Measurements from ENCODE around the gene KRTAP10-2.
"Not testable (repeated sequence)": the region's sequence is repeated elsewhere in the genome, so short reads cannot be mapped to it uniquely, and the experiment has no call there.

KRTAP10-2 gene, protein sequence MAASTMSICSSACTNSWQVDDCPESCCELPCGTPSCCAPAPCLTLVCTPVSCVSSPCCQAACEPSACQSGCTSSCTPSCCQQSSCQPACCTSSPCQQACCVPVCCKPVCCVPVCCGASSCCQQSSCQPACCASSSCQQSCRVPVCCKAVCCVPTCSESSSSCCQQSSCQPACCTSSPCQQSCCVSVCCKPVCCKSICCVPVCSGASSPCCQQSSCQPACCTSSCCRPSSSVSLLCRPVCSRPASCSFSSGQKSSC

DNA sequence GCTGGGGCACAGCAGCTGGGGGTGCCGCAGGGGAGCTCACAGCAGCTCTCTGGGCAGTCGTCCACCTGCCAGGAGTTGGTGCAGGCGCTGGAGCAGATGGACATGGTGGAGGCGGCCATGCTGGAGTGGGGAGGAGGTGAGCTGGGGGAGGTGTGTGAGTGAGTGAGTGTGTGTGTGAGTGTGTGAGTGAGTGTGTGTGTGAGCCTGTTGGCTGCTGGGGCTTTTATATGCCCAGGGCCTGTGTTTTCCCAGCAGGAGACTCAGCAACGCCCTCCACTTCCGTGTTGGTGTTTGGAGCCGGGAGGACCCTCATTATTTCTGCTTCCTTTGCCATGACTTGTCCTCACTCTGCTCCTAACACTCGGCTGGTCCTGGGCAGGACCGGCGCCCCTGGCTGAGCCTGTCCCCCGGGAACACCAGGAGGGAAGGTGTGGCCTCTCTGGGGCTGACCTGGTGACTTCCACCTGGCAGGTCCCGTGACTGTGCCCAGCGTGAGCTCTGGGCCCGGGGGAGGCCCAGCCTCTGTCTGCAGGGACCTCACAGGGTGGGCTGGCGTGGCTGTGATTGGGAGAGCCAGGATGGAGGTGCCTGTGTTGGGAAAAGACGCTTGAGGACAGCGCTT lies at the start of gene KRTAP10-2:
Gene KRTAP10-2 (minus strand): TSS at position 166 of the 622 bp plus-strand sequence. CDS start 47 bp downstream, at position 119.
- no peak for DNase-seq

DNA sequence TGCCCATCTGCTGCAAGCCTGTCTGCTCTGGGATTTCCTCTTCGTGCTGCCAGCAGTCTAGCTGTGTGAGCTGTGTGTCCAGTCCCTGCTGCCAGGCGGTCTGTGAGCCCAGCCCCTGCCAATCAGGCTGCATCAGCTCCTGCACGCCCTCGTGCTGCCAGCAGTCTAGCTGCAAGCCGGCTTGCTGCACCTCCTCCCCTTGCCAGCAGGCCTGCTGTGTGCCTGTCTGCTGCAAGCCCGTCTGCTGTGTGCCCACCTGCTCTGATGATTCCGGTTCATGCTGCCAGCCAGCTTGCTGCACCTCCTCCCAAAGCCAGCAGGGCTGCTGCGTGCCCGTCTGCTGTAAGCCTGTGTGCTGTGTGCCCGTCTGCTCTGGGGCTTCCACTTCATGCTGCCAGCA lies 49.8 kb upstream of the KRTAP10-2 start:
- not testable (repeated sequence) for DNase-seq

GRCh38 chr21:44600118-44600978 lies 49.0 kb upstream of the KRTAP10-2 start, which contains the start of gene KRTAP10-7:
Gene KRTAP10-7, plus strand, starts transcription at chr21:44600597. Its CDS starts 25 bp downstream, at chr21:44600622.
- not testable (repeated sequence) for DNase-seq

- no peak for DNase-seq
These were observed 48.1 kb upstream of the KRTAP10-2 start for GRCh38 chr21:44599264-44600029.

GRCh38 chr21:44598061-44598460 lies 46.8 kb upstream of the KRTAP10-2 start:
- no peak for DNase-seq

GRCh38 chr21:44596068-44596725 lies 44.9 kb upstream of the KRTAP10-2 start:
- DNase-seq, result no peak

GRCh38 chr21:44595524-44595923 lies 44.2 kb upstream of the KRTAP10-2 start:
- no peak for DNase-seq

DNA sequence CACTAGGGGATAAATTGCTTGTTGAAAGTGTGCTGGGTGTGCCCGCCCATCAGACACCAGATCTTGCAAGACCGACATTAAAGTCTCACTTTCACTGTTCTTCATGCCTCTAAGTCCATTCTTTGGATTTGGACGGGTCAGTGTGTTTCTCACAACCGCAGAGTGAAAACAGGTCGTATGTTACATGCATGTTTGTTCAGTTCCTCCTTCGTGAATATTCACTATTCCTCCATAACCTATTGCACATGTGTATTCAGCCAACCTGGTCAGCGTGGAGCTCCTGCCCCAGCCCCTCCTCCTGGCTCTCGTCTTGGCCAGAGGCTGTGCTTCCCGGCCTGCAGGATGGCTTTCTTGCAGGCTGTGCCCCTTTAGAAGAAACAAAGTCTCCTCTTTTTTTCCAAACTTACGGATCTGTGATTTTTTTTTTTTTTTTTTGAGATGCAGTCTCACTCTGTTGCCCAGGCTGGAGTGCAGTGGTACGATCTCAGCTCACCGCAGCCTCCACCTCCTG lies 43.2 kb upstream of the KRTAP10-2 start:
- DNase-seq, result no peak

DNA sequence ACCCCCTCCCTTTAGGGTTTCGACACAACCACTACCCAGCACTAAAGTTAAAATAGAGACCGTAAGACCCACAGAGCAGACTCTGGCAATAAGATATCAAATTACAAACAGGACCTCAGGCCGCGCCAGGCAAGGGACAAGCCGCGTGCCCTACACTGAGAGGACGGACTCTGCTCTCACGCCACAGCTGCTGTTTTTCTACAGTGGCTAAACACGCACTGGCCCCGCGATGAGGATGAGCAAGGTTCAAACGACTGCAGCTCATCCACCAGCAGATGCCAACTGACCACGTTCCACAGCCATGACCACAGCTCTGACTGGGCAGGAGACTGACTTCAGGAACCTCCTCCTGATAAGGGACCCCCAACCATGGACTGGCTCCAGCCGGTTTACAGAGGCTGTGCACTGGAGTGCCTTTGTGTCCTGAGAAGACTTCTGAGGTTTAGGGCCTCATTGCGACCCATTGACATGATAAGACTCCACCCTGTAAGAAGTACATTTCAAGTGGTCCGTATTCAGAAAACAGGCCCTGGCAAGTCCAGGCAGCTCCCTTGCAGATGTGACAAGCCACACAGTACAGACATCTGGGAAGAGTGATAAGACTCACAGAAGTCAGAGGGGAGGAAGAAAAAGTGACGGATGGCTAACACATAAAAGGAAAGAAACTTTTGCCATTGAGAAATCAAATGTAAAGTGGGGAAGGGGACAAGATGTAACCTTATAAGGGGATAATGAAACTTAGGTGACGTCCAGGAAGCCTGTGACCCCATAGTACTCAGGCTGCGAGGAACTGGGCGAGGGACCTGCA lies 42.5 kb upstream of the KRTAP10-2 start:
- no peak for DNase-seq

GRCh38 chr21:44592446-44593311 lies 41.4 kb upstream of the KRTAP10-2 start, which contains the start of gene KRTAP10-6:
Gene KRTAP10-6, minus strand, starts transcription at chr21:44592505. Its CDS starts 21 bp downstream, at chr21:44592484.
- no peak for DNase-seq

- not testable (repeated sequence) for DNase-seq
These were observed 40.5 kb upstream of the KRTAP10-2 start for GRCh38 chr21:44591801-44592130.

DNA sequence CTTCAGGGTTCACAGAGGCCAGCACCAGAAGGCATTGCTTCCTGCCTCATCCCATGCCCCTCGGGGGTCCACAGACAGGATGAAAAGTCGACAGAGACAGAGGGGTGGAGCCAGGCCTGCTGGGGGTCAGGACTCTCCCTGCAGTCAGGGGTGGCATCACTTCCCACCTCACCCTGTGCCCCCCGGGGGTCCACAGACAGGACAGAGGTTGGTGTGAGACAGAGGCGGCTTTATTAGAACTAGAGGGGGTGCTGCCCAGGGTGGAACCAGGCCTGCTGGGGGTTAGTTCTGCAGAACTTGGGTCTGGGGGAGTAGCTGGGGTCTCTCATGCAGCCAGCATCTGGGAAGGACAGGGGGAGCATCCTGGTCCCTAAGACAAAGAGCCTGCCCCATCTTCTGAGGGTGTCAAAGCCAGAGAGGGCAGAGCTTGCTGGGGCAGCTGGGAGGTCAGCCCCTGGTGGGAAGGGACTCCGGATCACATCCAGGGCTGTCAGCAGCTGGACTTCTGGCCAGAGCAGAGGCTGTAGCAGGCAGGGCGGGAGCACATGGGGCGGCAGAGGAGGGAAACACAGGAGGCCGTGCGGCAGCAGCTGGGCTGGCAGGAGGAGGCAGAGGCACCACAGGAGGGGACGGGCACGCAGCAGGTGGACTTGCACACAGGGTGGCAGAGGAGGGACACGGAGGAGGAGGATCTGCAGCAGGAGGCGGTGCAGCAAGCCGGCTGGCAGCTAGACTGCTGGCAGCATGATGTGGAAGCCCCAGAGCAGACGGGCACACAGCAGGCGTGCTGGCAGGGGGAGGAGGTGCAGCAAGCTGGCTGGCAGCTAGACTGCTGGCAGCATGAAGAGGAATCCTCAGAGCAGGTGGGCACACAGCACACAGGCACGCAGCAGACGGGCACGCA lies 39.8 kb upstream of the KRTAP10-2 start:
- DNase-seq, result not testable (repeated sequence)

DNA sequence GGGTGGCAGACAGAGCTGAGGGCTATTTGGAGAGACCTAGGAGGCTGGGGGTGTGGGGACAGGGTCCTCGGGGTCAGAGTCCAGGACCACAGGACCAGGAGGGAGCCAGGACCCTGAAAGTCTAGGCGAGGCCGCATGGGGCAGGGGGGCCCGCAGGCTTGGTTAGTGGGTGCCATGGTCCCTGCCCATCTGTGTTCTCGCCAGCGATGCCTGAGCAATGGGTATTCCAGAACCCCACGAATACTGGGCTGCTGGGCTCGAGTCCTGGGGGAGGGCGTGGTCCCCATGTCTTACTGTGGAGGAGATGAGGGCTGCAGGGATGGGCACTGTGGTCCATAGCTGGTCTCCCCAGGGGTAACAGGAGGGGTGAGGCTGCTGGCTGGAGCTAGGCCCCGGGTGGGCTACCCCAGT lies 39.0 kb upstream of the KRTAP10-2 start:
- DNase-seq, result no peak

DNA sequence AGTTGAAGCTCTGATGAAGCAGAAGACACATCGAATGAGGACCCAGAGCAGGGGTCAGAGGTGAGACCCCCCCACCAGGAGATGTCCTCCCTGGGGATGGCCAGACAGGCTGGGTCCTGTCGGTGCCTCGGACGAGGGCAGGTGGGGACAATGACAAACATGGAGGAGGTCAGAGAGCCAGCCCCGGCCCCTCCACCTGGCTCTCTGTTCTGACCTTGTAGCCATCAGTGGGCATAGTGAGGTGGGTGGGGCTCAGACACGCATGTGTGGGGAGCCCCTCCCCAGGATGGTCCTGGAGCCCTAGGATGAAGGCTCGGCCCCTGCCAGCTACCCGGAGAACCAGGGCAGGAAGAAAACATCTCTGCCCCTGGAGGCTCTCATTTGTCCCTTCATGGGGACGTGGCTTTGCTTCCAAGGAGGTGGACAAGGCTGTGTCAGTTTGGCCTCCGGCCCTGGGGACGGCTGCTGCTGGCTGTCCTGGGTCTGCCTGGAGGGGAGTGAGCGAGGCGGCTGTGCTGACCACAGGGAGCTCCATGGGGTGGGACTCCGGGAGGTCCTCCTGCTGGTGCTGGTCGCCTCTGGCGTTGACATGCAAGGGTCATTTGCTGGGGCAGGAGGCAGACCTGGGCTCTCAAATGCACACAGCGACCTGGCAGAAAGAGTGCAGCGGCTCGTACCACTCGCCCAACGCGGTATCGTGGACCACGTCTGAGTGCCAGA lies 38.4 kb upstream of the KRTAP10-2 start:
- no peak for DNase-seq

DNA sequence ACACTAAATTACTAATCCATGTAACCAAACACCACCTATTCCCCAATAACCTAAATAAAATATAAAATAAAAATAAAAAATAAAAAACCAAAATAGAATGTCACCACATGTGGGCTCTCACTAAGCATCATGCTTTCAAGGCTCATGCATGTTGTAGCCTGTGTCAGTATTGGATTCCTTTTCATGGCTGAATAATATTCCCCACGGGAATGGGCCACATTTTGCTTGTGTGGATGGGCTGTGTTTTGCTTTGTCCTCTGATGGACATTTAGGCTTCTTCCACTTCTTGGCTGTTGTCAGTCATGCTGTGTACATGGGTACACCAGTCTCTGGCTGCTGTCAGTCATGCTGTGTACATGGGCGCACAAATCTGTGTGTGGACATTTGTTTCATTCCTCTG lies 37.8 kb upstream of the KRTAP10-2 start:
- DNase-seq, result no peak

DNA sequence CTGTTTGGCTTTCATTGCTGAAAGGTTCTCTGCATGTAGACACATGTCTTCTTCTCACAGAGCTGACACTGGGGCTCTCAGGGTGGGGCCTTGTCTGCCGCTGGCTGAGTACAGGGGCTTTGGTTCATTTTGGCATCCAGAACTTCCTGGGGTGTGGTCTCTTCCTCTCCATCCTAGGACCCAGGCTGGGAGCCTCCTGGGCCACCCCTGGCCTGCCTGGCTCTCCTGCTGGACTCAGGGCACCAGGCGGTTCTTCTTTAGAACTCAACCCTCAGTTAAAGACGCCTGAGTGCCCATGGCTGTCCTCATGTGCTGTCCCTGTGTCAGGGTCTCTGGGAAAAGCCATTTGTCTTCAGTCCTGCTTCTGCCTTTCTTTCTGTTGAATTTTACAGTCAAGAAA lies 34.6 kb upstream of the KRTAP10-2 start:
- DNase-seq, result no peak

DNA sequence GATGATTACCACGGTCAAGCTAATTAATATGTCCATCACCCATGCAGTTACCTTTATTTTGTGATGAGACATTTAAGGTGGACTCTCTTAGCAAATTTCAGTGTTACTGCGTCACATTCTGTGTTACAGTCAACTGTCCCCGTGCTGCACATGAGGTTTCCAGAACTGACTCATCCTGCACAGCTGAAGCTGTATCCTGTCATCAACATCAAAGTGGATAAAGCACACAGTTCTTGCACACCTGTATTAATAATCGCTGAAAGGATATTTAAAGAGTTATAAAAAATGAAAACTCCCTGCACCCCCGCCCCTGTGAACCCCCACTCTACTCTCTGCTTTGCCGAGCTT lies 32.5 kb upstream of the KRTAP10-2 start:
- no peak for DNase-seq

DNA sequence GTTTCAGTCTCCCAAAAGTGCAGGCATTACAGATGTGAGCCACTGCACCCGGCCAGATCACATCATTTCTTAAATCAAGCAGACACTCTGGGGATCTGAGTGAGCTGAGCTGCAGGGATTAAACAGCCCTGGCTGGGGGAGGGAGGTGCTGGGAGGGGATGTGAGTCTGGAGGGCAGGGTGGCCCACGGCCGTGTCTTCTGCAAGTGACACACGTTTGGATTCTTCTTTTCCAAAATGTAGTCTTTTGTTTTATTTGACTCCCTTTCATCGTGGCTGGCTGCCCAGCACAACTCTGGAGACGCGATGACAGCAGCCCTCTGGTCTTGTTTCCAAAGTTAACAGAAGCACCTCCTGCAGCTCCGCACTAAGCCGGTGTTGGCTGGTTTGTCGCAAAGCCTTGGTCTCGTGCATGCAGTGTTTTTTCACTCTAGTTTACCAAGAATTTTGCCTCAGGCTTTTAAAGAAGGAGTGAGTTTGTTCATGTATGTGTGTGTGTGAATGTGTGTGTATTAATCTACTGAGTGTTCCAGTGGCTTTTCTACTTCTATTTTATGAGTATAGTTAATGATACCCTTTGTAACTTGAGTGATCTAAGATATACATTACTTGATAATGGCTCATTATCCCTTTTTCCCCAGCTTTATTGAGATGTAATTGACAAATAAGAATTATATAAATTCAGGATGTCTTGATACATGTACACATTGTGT lies 31.9 kb upstream of the KRTAP10-2 start:
- no peak for DNase-seq
